GM10266 (cell line): Measurements from ENCODE around the gene ITPKB.
"Not testable (repeated sequence)": the region's sequence is repeated elsewhere in the genome, so short reads cannot be mapped to it uniquely, and the experiment has no call there.

Source experiments
- DNase-seq: peaks from one replicate; pipeline ENCODE4 v3.0.0; 2012; ENCODE audit errors: extremely low spot score
- TF ChIP-seq, protein P1 (sequence below): IDR thresholded peaks from 2 replicates; pipeline ENCODE4 v1.5.1; 2012; ENCODE audit warnings: mild to moderate bottlenecking, low read depth; ENCODE audit not compliant: control insufficient read depth, insufficient read depth; ENCODE audit errors: missing control alignments

ITPKB gene

DNA sequence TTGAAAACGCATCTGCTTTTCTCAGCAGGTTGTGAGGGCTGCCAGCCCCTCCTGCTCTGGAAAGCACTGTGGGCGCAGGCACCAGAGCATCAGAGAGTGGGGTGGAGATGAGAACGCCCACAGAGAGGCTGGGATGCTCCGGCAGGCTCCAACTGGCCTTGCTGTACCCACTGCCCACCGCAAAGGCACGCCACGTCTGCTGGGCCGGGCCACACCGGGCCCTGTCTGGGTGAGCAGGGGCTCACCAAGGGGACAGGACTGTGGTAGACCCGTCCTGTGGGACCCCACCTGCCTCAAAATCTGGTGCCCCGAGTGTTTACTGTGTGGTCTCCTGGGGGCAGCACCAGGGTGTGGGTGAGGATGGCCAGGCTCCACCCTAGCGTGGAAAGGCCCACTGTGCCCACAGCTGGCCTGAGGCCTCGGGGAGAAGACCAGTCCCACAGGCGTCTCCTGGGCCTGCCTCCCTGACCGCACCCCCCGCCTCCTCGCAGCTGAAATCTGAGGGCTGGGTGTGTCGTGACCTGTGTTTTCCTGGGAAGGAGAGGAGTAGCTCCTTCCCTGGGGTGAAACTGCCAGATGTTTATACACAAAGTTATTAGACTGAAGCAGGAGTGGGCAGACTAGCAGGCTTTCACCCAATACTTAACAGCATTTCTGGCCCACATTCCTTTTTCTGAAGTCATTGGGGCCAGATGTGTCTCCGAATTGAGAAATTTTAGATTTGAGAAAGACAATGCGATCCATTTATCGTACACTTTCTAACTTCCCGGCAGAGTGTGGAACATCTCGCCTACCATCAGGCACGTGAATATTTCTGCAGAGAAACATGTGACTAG is 136.7 kb downstream of the ITPKB start:
- TF ChIP-seq, protein P1, sequence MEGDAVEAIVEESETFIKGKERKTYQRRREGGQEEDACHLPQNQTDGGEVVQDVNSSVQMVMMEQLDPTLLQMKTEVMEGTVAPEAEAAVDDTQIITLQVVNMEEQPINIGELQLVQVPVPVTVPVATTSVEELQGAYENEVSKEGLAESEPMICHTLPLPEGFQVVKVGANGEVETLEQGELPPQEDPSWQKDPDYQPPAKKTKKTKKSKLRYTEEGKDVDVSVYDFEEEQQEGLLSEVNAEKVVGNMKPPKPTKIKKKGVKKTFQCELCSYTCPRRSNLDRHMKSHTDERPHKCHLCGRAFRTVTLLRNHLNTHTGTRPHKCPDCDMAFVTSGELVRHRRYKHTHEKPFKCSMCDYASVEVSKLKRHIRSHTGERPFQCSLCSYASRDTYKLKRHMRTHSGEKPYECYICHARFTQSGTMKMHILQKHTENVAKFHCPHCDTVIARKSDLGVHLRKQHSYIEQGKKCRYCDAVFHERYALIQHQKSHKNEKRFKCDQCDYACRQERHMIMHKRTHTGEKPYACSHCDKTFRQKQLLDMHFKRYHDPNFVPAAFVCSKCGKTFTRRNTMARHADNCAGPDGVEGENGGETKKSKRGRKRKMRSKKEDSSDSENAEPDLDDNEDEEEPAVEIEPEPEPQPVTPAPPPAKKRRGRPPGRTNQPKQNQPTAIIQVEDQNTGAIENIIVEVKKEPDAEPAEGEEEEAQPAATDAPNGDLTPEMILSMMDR, result no peak
- no peak for DNase-seq

DNA sequence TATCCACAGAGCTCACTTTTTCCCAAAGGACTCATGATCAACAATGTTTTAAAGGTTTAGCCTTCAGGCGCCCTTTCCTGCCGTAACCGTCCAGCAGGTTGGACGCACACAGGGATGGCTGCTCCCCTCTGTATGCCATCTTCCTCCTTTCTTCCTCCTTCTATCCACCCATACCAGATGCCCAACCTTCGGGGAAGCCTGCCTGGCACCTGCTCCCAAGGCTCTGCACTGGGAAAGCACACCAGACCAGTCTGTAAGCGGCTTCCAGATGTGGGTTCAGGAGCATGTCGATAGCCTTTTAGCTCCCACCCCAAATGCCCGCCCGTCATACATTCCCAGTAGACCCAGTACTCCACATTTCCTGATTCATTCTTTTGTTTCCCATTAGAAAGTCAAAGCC is 137.6 kb downstream of the ITPKB start:
- TF ChIP-seq, protein P1, result no peak
- DNase-seq, result no peak

DNA sequence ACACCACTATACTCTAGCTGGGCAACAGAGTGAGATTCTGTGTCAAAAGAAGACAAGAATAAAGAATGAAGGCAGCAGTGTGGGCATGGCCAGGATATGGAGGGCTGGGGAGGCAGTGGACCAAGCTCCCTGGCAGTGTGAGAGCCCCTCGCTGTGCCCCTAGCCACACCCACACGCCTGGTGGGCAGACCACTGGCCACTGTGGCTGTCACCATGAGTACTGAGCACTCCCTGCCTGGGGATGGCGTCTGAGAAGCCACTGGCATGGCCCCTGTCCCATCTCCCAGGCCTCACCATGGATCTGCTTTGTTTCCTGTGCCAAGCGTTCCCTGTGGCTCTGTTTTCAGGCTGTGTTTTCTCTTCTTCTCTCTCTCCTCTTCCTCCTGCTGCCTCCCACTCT is 138.8 kb downstream of the ITPKB start:
- TF ChIP-seq, protein P1, result no peak
- DNase-seq, result no peak

DNA sequence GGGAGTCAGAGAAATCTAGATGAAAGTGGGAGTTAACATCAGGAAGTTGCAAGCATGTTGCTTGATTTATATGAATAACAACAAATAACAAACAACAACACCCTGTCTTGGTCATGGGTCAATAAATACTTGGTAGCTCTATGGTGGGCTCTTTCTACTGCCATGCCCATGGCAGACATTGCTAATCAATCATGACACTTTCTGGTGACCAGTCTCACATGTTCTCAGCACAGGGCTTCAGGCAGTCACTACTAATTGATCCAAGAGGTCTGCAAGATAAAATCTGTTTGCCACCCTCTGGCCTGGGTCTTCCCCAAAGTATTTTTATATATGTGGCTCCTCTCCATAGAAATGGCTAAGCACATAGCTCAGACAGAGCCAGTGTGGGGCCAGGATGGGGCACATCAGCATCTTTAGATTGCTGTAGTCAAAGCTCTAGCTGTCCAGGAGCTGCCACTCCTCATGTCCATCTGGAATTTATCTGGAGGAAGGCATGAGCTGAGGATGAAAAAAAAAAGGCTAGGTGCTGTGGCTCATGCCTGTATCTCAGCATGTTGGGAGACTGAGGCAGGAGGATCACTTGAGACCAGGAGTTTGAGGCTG is 139.3 kb downstream of the ITPKB start:
- DNase-seq, result no peak
- TF ChIP-seq, protein P1, result no peak

DNA sequence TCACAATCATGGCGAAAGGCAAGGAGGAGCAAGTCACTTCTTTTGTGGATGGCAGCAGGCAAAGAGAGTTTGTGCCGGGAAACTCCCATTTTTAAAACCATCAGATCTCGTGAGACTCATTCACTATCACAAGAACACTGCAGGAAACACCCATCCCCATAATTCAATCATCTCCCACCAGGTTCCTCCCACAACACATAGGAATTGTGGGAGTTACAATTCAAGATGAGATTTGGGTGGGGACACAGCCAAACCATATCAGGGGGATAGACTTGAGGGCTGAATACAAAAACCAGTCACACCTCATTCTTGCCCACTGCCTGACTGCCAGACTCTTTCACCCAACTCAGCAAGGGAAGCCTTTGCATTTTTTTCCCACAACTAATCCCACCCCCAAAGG is 140.1 kb downstream of the ITPKB start:
- DNase-seq, result not testable (repeated sequence)

DNA sequence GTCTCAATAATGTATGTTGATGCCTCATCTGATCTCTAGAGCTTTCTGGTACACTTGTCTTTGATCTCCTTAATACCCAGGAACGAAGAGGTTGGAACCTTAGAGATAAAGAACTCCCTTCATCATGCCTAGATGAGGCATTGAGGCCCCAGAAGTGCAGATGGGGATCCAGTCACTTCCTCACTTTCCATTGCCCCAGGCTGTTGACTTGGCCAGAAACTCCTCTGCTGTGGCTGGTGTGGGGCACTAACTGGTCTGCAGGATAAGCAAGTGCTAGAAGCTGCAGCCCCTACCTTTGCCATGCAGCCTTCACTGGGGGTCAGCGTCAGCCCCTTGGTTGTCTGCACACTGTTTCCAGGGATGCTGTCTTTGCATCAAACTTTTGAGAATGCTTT is 140.6 kb downstream of the ITPKB start:
- TF ChIP-seq, protein P1, result no peak
- no peak for DNase-seq

DNA sequence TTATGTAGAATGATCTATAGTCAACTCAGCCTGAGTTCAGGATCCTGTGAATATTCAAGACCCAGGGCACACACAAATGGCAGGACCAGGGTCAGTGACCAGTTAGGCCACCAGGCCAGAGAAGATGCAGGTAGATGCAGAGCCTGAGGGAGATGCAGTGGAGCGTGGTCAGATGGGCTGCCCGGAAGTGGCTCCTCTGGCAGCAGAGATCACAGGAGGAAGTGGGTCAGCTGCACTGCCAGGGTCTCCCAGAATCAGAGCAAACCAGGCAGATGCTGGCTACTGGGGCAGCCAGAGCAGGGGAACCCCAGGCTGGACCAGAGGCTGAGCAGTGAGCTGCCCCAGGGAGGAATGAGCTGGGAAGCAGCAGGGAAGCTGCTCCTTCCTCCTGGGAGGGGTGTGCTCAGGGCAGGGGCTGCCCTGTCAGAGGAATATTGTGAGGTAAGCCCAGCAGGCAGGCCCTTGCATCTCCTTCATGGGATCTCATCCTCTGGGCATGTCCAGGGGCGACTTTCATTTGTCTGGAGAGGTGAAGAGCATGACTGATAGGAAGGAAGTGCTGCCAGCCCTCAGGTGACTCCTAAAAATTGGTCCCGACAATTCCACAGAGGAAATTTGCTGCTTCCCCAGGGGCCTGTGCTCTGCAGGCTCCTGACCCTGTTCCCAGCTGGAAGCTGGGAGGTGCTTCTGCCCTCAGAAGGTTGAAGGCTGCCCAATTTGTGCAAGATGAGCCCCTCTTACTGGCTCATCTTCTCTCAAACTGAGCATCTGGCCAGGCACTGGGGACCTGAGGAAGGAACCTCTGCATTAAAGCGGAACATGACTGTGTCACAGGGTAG is 141.2 kb downstream of the ITPKB start:
- TF ChIP-seq, protein P1, result no peak
- DNase-seq, result no peak
